ENCODE measurements around the gene MGMT.

MGMT gene

DNA sequence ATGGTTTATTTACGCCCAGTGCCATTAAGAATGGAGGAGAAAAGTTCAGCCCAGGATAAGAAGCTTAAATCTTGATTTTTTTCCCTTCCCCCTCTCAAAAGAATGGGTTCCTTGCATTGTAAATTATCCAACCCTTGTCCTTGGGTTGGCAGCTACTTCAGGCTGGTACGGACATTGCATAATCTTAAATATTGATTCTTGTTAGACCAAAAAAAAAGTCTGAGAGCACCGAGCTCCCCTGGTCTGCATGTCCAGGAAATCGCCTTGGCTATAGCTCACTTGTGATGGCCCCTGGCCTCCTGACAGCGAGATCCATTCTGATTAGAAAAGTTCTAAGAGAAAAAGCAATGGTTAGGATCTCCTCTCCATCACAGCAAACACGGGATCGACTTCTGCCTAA lies 345.4 kb downstream of the MGMT start:
- CTCF ChIA-PET: no interaction called here
- DNase-seq (ENCODE audit: extremely low spot score): no peak
- POLR2A ChIA-PET: no interaction called here
- TF ChIP-seq, protein P1, sequence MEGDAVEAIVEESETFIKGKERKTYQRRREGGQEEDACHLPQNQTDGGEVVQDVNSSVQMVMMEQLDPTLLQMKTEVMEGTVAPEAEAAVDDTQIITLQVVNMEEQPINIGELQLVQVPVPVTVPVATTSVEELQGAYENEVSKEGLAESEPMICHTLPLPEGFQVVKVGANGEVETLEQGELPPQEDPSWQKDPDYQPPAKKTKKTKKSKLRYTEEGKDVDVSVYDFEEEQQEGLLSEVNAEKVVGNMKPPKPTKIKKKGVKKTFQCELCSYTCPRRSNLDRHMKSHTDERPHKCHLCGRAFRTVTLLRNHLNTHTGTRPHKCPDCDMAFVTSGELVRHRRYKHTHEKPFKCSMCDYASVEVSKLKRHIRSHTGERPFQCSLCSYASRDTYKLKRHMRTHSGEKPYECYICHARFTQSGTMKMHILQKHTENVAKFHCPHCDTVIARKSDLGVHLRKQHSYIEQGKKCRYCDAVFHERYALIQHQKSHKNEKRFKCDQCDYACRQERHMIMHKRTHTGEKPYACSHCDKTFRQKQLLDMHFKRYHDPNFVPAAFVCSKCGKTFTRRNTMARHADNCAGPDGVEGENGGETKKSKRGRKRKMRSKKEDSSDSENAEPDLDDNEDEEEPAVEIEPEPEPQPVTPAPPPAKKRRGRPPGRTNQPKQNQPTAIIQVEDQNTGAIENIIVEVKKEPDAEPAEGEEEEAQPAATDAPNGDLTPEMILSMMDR (IDR thresholded peaks at IDR 0.05; ENCODE audit: control extremely low read depth, extremely low read depth, low read depth, missing control alignments): no peak

DNA sequence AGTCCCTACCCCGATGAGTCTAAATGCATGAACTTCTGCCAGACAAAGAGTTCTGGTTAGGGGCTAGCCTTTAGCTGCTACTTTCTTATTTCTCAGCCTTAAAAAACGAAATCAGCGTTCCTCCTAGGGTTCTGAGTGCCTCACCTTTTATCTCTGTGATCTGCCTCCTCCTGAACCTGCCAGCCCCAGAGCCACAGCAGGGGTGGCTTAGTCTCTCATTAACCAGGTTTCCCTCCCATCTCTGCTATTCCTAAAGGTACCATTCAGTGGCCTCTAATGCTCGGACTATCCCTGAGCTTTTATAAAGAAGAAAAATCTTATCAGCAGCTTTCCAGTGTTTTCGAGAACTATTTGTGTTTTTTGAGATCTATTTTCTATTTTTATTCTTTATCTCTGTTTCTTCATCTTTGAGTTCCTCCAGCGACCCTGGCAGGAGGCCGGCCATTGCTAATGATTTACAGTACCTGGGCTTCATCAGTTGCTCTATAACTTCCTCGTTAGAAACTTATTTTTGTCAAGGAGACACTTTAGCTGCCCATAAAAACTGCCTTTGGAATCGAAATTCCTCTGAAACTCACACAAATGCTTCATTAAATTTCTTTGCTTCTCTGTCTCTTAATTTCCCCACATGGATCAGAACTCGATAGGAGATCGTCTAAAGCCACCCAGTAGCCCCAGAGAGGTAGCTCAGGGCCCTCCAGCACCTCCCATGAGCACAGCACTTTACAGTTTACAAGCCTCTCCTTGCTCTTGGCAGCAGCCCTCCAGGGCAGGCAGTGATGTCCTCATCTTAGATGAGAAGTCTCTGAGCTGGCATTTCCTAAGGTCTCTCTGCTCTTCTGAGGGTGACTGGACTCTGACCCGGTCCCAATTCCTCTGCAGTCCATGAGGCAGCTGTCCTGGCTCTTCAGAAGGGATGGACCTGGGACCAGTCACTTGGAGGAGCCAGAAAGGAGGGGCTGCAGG lies 347.9 kb downstream of the MGMT start:
- DNase-seq (ENCODE audit: extremely low spot score): no peak
- ChIA-PET POLR2A (no interaction called here), CTCF (no interaction called here)
- TF ChIP-seq, protein P1 (IDR thresholded peaks at IDR 0.05; ENCODE audit: control extremely low read depth, extremely low read depth, low read depth, missing control alignments): no peak

DNA sequence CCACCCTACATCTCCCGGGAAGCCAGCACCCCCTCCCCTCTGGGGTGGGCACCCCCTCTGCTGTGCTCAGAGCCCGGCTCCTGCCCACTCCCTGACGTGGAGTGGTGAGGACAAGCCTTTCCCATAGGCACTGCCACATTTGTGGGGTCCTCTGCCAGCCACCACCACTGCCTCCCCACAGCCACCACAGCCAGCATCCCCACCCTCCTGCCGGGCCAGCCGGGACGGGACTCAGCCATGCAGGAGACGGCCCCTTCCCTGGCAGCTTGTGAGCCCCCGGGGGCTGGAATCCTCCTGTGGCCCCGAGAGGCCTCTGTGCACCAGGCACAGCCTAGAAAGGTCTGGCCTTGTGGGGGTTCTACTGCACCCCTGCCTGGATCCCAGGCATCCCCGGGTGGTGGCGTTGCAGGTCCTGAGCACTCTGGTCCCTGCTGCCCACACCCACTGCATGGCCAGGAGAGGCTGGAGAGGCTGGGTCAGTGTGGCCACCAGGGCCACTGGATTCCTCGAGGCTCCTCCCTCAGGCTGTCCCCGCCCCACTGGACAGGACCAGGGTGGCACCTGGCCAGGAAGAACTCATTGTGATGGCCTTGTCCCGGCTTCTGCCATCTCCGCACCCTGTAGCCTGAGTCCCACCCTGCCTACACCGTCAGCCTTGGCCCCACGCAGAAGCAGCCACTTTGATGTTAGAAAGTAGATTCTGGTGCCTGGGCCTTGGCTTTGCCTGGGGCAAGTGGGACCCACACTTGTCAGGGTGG lies 349.0 kb downstream of the MGMT start:
- DNase-seq (ENCODE audit: extremely low spot score): no peak
- ChIA-PET POLR2A (no interaction called here), CTCF (no interaction called here)
- TF ChIP-seq, protein P1 (IDR thresholded peaks at IDR 0.05; ENCODE audit: control extremely low read depth, extremely low read depth, low read depth, missing control alignments): no peak

DNA sequence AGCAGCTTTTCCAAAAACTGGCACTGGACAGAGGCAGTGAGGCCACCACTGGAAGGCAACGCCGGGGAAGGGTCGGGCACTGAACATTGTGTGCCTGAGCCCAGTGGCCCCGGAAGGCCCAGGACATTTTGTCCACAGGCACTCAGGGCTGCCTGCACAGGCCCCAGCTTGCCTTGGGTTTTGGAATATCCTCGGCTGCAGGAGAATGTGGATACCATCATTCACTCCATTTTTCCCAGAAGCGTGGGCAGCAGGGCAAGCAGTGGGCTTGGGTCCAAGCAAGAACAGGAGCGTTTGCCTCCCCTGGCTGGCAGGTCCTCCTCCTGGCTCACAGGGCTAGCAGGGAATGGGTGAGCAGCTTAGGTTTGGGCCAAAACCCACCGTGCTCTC lies 349.6 kb downstream of the MGMT start:
- POLR2A ChIA-PET: no interaction called here
- TF ChIP-seq, protein P1 (IDR thresholded peaks at IDR 0.05; ENCODE audit: control extremely low read depth, extremely low read depth, low read depth, missing control alignments): no peak
- CTCF ChIA-PET: no interaction called here
- DNase-seq (ENCODE audit: extremely low spot score): no peak

Data from GM10248 (cell line).